ENCODE data around the gene RAD51B. TPM values are rescaled to one million over a fixed set of nuclear protein-coding genes. Genes with fewer than 3 reads are reported as not detected.

Gene RAD51B
- total RNA-seq, 1 experiment from 2014 or later = 16.7 TPM

DNA sequence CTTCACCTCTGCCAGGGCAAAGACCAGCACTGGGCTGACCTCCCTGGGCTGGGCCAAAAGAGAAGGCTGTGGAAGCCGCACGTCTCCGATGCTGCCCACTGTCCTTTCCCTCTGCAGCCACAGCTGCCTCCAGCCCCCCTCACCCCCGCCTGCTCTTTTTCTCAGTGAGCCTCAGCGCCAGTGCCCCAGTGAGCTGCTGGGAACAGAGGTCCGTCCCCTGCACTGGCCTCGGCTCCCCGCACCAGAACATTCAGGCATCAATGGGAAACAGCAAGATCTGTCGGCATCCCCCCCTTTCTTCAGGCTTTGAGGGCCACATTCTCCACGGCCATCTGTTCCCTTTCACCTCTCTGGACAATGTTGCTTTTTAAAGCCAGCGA is 575.2 kb downstream of the RAD51B start:
- TF ChIP-seq, protein P1, sequence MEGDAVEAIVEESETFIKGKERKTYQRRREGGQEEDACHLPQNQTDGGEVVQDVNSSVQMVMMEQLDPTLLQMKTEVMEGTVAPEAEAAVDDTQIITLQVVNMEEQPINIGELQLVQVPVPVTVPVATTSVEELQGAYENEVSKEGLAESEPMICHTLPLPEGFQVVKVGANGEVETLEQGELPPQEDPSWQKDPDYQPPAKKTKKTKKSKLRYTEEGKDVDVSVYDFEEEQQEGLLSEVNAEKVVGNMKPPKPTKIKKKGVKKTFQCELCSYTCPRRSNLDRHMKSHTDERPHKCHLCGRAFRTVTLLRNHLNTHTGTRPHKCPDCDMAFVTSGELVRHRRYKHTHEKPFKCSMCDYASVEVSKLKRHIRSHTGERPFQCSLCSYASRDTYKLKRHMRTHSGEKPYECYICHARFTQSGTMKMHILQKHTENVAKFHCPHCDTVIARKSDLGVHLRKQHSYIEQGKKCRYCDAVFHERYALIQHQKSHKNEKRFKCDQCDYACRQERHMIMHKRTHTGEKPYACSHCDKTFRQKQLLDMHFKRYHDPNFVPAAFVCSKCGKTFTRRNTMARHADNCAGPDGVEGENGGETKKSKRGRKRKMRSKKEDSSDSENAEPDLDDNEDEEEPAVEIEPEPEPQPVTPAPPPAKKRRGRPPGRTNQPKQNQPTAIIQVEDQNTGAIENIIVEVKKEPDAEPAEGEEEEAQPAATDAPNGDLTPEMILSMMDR (conservative IDR thresholded peaks at IDR 0.05) = no peak
- Histone ChIP-seq H2BK20ac (ENCODE audit: low read depth, low read length, poor library complexity, severe bottlenecking) (no peak overlapping the region), H4K91ac (ENCODE audit: insufficient read length, low read depth, low read length) (no peak overlapping the region), H3T11ph (ENCODE audit: low read length) (no peak overlapping the region), H2AFZ (ENCODE audit: low read length) (no peak overlapping the region), H4K20me1 (ENCODE audit: control insufficient read depth, insufficient read depth, insufficient read length) (no peaks in the 10 kb centered on the region), H3K18ac (ENCODE audit: insufficient read length, low read depth, low read length) (peak overlapping the region; percentile 42), H3K4me1 (ENCODE audit: insufficient read depth, low read length) (peaks cover 12% of the 10 kb centered on the region), H3K9ac (ENCODE audit: extremely low read depth, insufficient read length, low read length) (no peak overlapping the region), H3K14ac (ENCODE audit: insufficient read depth, low read length) (peak overlapping the region; percentile 67), H3K4me2 (ENCODE audit: insufficient read depth, insufficient read length, low read length) (no peak overlapping the region), H3K23ac (ENCODE audit: insufficient read length, low read depth, low read length) (no peak overlapping the region), H2AK5ac (ENCODE audit: insufficient read length, low read length) (no peak overlapping the region), H3K27me3 (ENCODE audit: insufficient read depth, low read length) (no peaks in the 10 kb centered on the region), H3K56ac (ENCODE audit: insufficient read length, low read depth, low read length) (no peak overlapping the region), H3K27ac (ENCODE audit: insufficient read length, low read depth, low read length) (no peak overlapping the region), H3K4ac (ENCODE audit: low read depth, low read length) (no peak overlapping the region), H3K79me2 (ENCODE audit: insufficient read depth, low read length) (no peaks in the 10 kb centered on the region), H3K79me1 (ENCODE audit: insufficient read depth, low read depth, low read length, poor library complexity, severe bottlenecking) (no peaks in the 10 kb centered on the region), H2BK120ac (ENCODE audit: low read depth, low read length, poor library complexity, severe bottlenecking) (no peak overlapping the region), H4K8ac (replicated peaks; ENCODE audit: insufficient read length, low read depth, low read length) (no peak overlapping the region), H2BK15ac (ENCODE audit: low read depth, low read length) (no peak overlapping the region; the same call in 1 of the 2 replicates), H3K23me2 (ENCODE audit: insufficient read length, low read depth, low read length, poor library complexity, severe bottlenecking) (peaks cover 2% of the 10 kb centered on the region), H3K9me3 (ENCODE audit: control insufficient read depth, low read depth, low read length) (no peaks in the 10 kb centered on the region), H4K5ac (ENCODE audit: insufficient read length, low read depth, low read length) (no peak overlapping the region), H2BK5ac (ENCODE audit: insufficient read length, low read length) (no peak overlapping the region), H2BK12ac (ENCODE audit: insufficient read length, low read depth, low read length) (no peak overlapping the region)
- H3K4me1 Mint-ChIP-seq = peaks cover 49 to 50% of the 10 kb centered on the region in 2 experiments
- WGBS (ENCODE audit: extremely low coverage, insufficient read length, low lambda C conversion rate) = no CpG with 5 or more reads among the region's 11 CpGs
- H3K36me3 Mint-ChIP-seq (ENCODE audit: insufficient read depth in 1 of 3, low read depth in 3 of 3) = no peaks in the 10 kb centered on the region
- no peak overlapping the region for H3K4me3 Mint-ChIP-seq
- H3K27ac Mint-ChIP-seq = peak overlapping the region in 1 of 3 experiments; percentile 89; a peak in 3 of 7 replicates
- no peaks in the 10 kb centered on the region for H3K9me3 Mint-ChIP-seq
- H3K27me3 Mint-ChIP-seq (ENCODE audit: low read depth) = no peaks in the 10 kb centered on the region; the same call in 1 of the 2 replicates
- DNase-seq = peak; percentile 41
